ENCODE data around the gene SEC14L5.
A peak's percentile ranks its signal among the peaks of the same experiment; 100 is the strongest.

Gene SEC14L5

GRCh38 chr16:5024632-5025031 is 66.5 kb downstream of the SEC14L5 start:
- POLR2A ChIA-PET: no interaction called here
- Histone ChIP-seq H3K36me3 (ENCODE audit: control insufficient read depth in 2 of 2, insufficient read depth in 1 of 2, low read length in 2 of 2) (no peaks in the 10 kb centered on the region), H3K9me3 (ENCODE audit: control insufficient read depth, insufficient read depth, low read depth, low read length) (no peaks in the 10 kb centered on the region), H3K4me1 (ENCODE audit: control insufficient read depth, insufficient read depth, low read length) (no peaks in the 10 kb centered on the region), H3K4me3 (ENCODE audit: low read depth, low read length) (no peak overlapping the region), H3K27ac (ENCODE audit: extremely low read depth, low read depth, low read length) (no peak overlapping the region)
- TF ChIP-seq ZNF76 (tag by site-specific recombination; IDR thresholded peaks at IDR 0.05; ENCODE audit: borderline replicate concordance, low read depth) (no peak), ZNF223 (tag by site-specific recombination; IDR thresholded peaks at IDR 0.05) (no peak), ZNF362 (tag by site-specific recombination; IDR thresholded peaks at IDR 0.05) (no peak), PRDM6 (tag by site-specific recombination; IDR thresholded peaks at IDR 0.05) (no peak), ZNF654 (tag by site-specific recombination; IDR thresholded peaks at IDR 0.05; ENCODE audit: low read depth) (0 out of 2 replicates have a peak, but pooled peaks have one; percentile 4), ZNF692 (tag by site-specific recombination; IDR thresholded peaks at IDR 0.05) (no peak), ZSCAN23 (tag by site-specific recombination; IDR thresholded peaks at IDR 0.05) (no peak)
- CTCF ChIA-PET: interaction anchor here (0.6 to 1.2 kb wide), 7 partner anchors 7 to 1410 kb away, joined by 3 to 4 read pairs (median 3); partner anchors contain the start of gene MGRN1

GRCh38 chr16:5025171-5025632 is 67.1 kb downstream of the SEC14L5 start:
- no peak overlapping the region for H3K27ac ChIP-seq (ENCODE audit: extremely low read depth, low read depth, low read length)
- CTCF ChIA-PET: interaction anchor here (0.6 to 1.0 kb wide), 4 partner anchors 8 to 511 kb away, joined by 3 to 4 read pairs (median 3); no protein-coding TSS in a partner anchor
- no peak overlapping the region for H3K4me3 ChIP-seq (ENCODE audit: low read depth, low read length)
- no peak for TF ChIP-seq ATF2 (tag by site-specific recombination; IDR thresholded peaks at IDR 0.05; ENCODE audit: low read depth)
- TF ChIP-seq GLIS1 (tag by site-specific recombination; IDR thresholded peaks at IDR 0.05): peak; percentile 41; the same call in 1 of the 2 replicates
- TF ChIP-seq CTCF (tag by site-specific recombination; IDR thresholded peaks at IDR 0.05): peak; percentile 51; the same call in 1 of the 2 replicates
- POLR2A ChIA-PET: no interaction called here
- no peaks in the 10 kb centered on the region for H3K4me1 ChIP-seq (ENCODE audit: control insufficient read depth, insufficient read depth, low read length)
- no peaks in the 10 kb centered on the region for H3K9me3 ChIP-seq (ENCODE audit: control insufficient read depth, insufficient read depth, low read depth, low read length)
- no peaks in the 10 kb centered on the region for H3K36me3 ChIP-seq (ENCODE audit: control insufficient read depth in 2 of 2, insufficient read depth in 1 of 2, low read length in 2 of 2)

- ChIA-PET CTCF (no interaction called here), POLR2A (no interaction called here)
- Histone ChIP-seq H3K4me1 (ENCODE audit: control insufficient read depth, insufficient read depth, low read length) (no peaks in the 10 kb centered on the region), H3K27ac (ENCODE audit: extremely low read depth, low read depth, low read length) (no peak overlapping the region), H3K9me3 (ENCODE audit: control insufficient read depth, insufficient read depth, low read depth, low read length) (no peaks in the 10 kb centered on the region), H3K36me3 (ENCODE audit: control insufficient read depth in 2 of 2, insufficient read depth in 1 of 2, low read length in 2 of 2) (no peaks in the 10 kb centered on the region), H3K4me3 (ENCODE audit: low read depth, low read length) (no peak overlapping the region)
- TF ChIP-seq ZNF585B (tag by site-specific recombination; IDR thresholded peaks at IDR 0.05): no peak
- TF ChIP-seq ZSCAN5A (tag by site-specific recombination; IDR thresholded peaks at IDR 0.05): no peak
- no peak for TF ChIP-seq ZNF112 (tag by site-specific recombination; IDR thresholded peaks at IDR 0.05)
- TF ChIP-seq SP7 (tag by site-specific recombination; IDR thresholded peaks at IDR 0.05): no peak
- no peak for TF ChIP-seq KLF1 (tag by site-specific recombination; IDR thresholded peaks at IDR 0.05)
- no peak for TF ChIP-seq ZNF580 (tag by site-specific recombination; IDR thresholded peaks at IDR 0.05)
- TF ChIP-seq KLF10 (tag by site-specific recombination; IDR thresholded peaks at IDR 0.05): no peak
- no peak for TF ChIP-seq KLF17 (tag by site-specific recombination; IDR thresholded peaks at IDR 0.05)
- TF ChIP-seq ZNF302 (tag by site-specific recombination; IDR thresholded peaks at IDR 0.05; ENCODE audit: low read depth): no peak
Observed at GRCh38 chr16:5026664-5027063, 68.5 kb downstream of the SEC14L5 start.

Measured in HEK293 (cell line).